PFSK-1 (cell line): ENCODE data around the gene EPS15.

Source experiments
- FOXP2 ChIP-seq: optimal IDR thresholded peaks from 2 replicates; pipeline ENCODE3; 2011; ENCODE audit warnings: borderline replicate concordance, control low read depth, inconsistent platforms; ENCODE audit not compliant: insufficient read depth; ENCODE audit errors: extremely low read length, extremely low read depth
- POLR2AphosphoS5 ChIP-seq: IDR thresholded peaks from 2 replicates; pipeline ENCODE4 v1.6.1; 2012; ENCODE audit warnings: low read depth, mild to moderate bottlenecking, control low read depth, low read length, moderate library complexity
- REST ChIP-seq, 2 experiments: IDR thresholded peaks; 2 replicates each; pipeline versions ENCODE4 v1.6.1 to v1.8.0; 2011 to 2012; ENCODE audit warnings: low read depth in 2 of 2, low read length in 2 of 2, control low read depth in 1 of 2, inconsistent platforms in 1 of 2, mild to moderate bottlenecking in 1 of 2, moderate library complexity in 1 of 2; ENCODE audit not compliant: insufficient read depth in 1 of 2
- SIN3A ChIP-seq: IDR thresholded peaks from 2 replicates; pipeline ENCODE4 v1.6.1; 2012; ENCODE audit warnings: mild to moderate bottlenecking, low read length, moderate library complexity, borderline replicate concordance; ENCODE audit not compliant: insufficient read depth
- TAF1 ChIP-seq: IDR thresholded peaks from 2 replicates; pipeline ENCODE4 v1.6.1; 2012; ENCODE audit warnings: low read length, control low read depth, borderline replicate concordance; ENCODE audit not compliant: insufficient read depth

Gene EPS15

DNA sequence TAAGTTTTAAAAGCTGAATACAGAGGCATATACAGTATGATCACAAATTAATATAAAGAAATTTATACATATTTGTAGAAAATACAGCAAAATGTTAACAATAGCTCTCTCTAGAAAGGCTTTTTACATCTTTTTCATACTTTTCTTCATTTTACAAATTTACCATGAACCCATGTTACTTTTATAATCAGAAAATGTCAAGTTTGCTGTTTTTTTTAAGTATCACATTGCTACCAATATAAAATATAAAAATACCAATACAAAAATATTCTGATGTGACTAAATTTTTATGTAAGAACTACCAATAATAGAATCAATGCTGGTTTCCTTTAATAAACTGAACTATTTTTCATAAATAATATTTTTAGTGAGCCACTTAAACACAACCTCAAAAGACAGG lies 104.3 kb downstream of the EPS15 start:
- TF ChIP-seq REST (IDR thresholded peaks at IDR 0.05; ENCODE audit: insufficient read depth in 1 of 2, low read depth in 2 of 2, low read length in 2 of 2): no peak
- TF ChIP-seq SIN3A: no peak

DNA sequence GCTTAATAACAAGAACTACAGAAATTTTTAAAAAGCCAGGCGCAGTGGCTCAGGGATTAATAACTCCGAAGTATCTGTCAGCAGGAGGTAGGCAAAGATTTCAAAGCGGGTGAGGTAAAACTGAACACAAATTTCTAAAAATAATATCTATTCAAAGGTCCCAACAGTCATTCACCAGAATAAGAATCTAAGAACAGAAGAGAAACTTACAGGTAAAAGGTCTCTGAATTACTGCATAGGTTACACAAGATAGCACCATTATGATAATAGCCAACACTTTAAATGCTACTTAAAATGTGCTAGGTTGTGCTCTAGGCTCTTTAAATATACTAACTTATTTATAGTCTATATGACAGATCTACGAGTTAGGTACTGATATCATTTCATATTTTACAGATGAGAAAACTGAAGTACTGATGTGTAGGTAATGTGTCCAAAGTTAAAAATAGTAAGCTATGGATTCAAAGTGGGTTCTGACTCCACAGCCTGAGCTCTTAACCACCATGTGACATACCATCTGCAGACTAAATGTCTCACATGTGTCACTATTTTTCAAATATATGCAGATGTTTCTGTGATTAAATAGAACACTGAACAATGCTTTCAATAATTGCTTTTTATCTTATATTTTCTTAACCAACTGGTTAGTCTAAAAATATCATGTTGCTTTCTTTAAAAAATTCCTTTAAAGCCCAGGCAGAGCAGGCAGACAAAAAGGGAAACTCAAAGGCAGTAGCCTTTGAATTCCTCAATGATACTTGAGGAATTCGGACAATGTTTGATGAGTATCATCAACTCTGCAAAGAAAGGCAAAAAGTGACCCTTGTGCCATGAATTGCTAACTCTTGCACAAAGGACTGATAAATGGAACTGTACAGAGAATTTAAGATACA lies 108.3 kb downstream of the EPS15 start:
- TF ChIP-seq SIN3A: no peak
- TF ChIP-seq FOXP2: no peak
- no peak for TF ChIP-seq TAF1
- no peak for TF ChIP-seq POLR2AphosphoS5
- no peak for TF ChIP-seq REST (IDR thresholded peaks at IDR 0.05; ENCODE audit: insufficient read depth in 1 of 2, low read depth in 2 of 2, low read length in 2 of 2)

DNA sequence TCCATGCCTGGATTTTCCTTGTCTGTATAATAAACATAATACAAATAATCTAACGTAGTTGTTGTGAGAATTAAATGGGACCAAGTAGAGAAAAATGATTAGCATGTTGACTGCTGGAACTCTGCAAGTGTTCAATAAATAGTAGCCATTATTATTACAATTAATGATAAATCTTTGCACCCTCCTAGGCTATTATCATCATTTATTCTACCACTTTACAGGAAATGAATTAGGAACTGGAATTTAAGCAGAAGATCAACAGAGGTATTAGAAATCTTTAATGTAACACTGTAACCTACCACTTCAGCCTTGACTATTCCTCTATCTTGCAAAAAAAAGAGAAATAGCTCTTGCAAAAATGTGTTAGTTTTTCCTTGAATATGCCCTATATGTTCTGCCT lies 126.8 kb downstream of the EPS15 start:
- TF ChIP-seq POLR2AphosphoS5: no peak
- TF ChIP-seq REST (IDR thresholded peaks at IDR 0.05; ENCODE audit: insufficient read depth in 1 of 2, low read depth in 2 of 2, low read length in 2 of 2): no peak
- TF ChIP-seq TAF1: no peak
- no peak for TF ChIP-seq FOXP2
- no peak for TF ChIP-seq SIN3A

DNA sequence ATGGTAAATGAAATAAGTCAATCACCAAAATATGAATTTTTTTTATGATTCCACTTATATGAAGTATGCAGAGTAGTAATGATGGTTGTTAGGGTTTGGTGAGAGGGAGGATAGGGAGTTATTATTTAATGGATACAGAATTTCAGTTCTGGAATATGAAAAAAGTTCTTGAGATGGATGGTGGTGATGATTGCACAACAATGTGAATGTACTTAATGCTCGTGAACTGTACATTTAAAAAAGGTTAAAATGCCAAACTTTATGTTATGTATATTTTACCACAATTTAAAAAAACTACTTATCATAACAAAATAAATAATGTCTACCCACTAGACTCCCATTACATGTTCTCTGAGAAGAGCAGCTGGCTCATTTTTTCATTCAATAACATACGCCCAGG lies 133.3 kb downstream of the EPS15 start:
- TF ChIP-seq SIN3A (no peak), FOXP2 (no peak), TAF1 (no peak), REST (IDR thresholded peaks at IDR 0.05; ENCODE audit: insufficient read depth in 1 of 2, low read depth in 2 of 2, low read length in 2 of 2) (no peak), POLR2AphosphoS5 (no peak)

GRCh38 chr1:51381964-51382363 lies 137.1 kb downstream of the EPS15 start:
- TF ChIP-seq TAF1 (no peak), REST (IDR thresholded peaks at IDR 0.05; ENCODE audit: insufficient read depth in 1 of 2, low read depth in 2 of 2, low read length in 2 of 2) (no peak), SIN3A (no peak), FOXP2 (no peak), POLR2AphosphoS5 (no peak)
